GM12878 (cell line): Measurements from ENCODE around the gene MEMO1.
"Not testable (repeated sequence)": the region's sequence is repeated elsewhere in the genome, so short reads cannot be mapped to it uniquely, and the experiment has no call there.

Source experiments
- ETV6 ChIP-seq, 2 experiments: fragments of 450-650 bp in 1 of 2; IDR thresholded peaks in 1 of 2; conservative IDR thresholded peaks in 1 of 2; 2 replicates each; pipeline ENCODE4 v1.6.1; 2014; ENCODE audit warnings: antibody characterized with exemption in 1 of 2, borderline replicate concordance in 1 of 2, low read depth in 1 of 2, mild to moderate bottlenecking in 1 of 2, moderate library complexity in 1 of 2
- HDAC2 ChIP-seq: fragments of 200-600 bp; sonication (generic); IDR thresholded peaks from 2 replicates; pipeline ENCODE4 v1.6.1; 2017
- NR2C2 ChIP-seq: IDR thresholded peaks from 2 replicates; pipeline ENCODE4 v1.6.1; 2011; ENCODE audit warnings: borderline replicate concordance, low read depth; ENCODE audit not compliant: control insufficient read depth, insufficient read length
- SMC3 ChIP-seq: IDR thresholded peaks from 2 replicates; pipeline ENCODE4 v1.6.1; 2011; ENCODE audit warnings: low read length, improper control_type of control experiment, borderline replicate concordance
- ZNF274 ChIP-seq: IDR thresholded peaks from one replicate; pipeline ENCODE4 v1.8.0; 2011; ENCODE audit not compliant: insufficient read length, insufficient read depth
- ZZZ3 ChIP-seq: IDR thresholded peaks from 2 replicates; pipeline ENCODE4 v1.6.1; 2011; ENCODE audit warnings: low read depth; ENCODE audit not compliant: control insufficient read depth, insufficient read length
- TF ChIP-seq, protein P1 (sequence below), 3 experiments: IDR thresholded peaks in 2 of 3; conservative IDR thresholded peaks in 1 of 3; 2 replicates each; pipeline ENCODE4 v1.5.1; 2011; ENCODE audit warnings: low read depth in 3 of 3, low read length in 3 of 3, mild to moderate bottlenecking in 3 of 3, control low read depth in 2 of 3, moderate library complexity in 2 of 3, inconsistent platforms in 1 of 3, mixed read lengths in 1 of 3; ENCODE audit not compliant: control insufficient read depth in 2 of 3, insufficient read depth in 1 of 3; ENCODE audit errors: extremely low read depth in 1 of 3
- TF ChIP-seq, protein P2 (sequence below): IDR thresholded peaks from 2 replicates; pipeline ENCODE4 v1.6.1; 2011; ENCODE audit warnings: borderline replicate concordance, low read depth, mild to moderate bottlenecking, moderate library complexity, low read length; ENCODE audit not compliant: insufficient read depth, poor library complexity, severe bottlenecking
- TF ChIP-seq, protein P3 (sequence below): fragments of 450-650 bp; conservative IDR thresholded peaks from 2 replicates; pipeline ENCODE4 v1.6.1; 2017; ENCODE audit warnings: mild to moderate bottlenecking, moderate library complexity
- TF ChIP-seq, protein P4 (sequence below): IDR thresholded peaks from 2 replicates; pipeline ENCODE4 v1.6.1; 2011; ENCODE audit warnings: low read depth, low read length, improper control_type of control experiment, borderline replicate concordance

DNA sequence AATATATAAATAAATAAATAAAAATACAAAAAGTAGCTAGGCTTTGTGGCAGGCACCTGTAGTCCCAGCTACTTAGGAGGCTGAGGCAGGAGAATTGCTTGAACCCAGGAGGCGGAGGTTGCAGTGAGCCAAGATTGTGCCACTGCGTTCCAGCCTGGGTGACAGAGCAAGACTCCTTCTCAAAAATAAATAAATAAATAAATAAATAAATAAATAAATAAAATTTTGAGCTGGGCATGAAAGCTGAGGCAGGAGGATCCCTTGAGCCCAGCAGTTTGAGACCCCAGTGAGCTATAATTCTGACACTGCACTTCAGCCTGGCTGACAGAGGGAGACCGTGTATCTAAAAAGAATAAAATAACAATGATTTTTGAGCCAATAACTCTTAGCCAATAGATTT lies 43.8 kb upstream of the MEMO1 start:
- TF ChIP-seq, protein P1, sequence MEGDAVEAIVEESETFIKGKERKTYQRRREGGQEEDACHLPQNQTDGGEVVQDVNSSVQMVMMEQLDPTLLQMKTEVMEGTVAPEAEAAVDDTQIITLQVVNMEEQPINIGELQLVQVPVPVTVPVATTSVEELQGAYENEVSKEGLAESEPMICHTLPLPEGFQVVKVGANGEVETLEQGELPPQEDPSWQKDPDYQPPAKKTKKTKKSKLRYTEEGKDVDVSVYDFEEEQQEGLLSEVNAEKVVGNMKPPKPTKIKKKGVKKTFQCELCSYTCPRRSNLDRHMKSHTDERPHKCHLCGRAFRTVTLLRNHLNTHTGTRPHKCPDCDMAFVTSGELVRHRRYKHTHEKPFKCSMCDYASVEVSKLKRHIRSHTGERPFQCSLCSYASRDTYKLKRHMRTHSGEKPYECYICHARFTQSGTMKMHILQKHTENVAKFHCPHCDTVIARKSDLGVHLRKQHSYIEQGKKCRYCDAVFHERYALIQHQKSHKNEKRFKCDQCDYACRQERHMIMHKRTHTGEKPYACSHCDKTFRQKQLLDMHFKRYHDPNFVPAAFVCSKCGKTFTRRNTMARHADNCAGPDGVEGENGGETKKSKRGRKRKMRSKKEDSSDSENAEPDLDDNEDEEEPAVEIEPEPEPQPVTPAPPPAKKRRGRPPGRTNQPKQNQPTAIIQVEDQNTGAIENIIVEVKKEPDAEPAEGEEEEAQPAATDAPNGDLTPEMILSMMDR (IDR thresholded peaks at IDR 0.05 in 2 of 3, conservative IDR thresholded peaks at IDR 0.05 in 1 of 3; ENCODE audit: control insufficient read depth in 2 of 3, extremely low read depth in 1 of 3, insufficient read depth in 1 of 3, low read depth in 3 of 3, low read length in 3 of 3): not testable (repeated sequence)
- not testable (repeated sequence) for TF ChIP-seq ZZZ3; ETV6 (conservative IDR thresholded peaks at IDR 0.05 in 1 of 2, IDR thresholded peaks at IDR 0.05 in 1 of 2; ENCODE audit: borderline replicate concordance in 1 of 2, low read depth in 1 of 2); ZNF274; NR2C2; SMC3; HDAC2
- TF ChIP-seq, protein P2, sequence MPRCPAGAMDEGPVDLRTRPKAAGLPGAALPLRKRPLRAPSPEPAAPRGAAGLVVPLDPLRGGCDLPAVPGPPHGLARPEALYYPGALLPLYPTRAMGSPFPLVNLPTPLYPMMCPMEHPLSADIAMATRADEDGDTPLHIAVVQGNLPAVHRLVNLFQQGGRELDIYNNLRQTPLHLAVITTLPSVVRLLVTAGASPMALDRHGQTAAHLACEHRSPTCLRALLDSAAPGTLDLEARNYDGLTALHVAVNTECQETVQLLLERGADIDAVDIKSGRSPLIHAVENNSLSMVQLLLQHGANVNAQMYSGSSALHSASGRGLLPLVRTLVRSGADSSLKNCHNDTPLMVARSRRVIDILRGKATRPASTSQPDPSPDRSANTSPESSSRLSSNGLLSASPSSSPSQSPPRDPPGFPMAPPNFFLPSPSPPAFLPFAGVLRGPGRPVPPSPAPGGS: not testable (repeated sequence)
- TF ChIP-seq, protein P3, sequence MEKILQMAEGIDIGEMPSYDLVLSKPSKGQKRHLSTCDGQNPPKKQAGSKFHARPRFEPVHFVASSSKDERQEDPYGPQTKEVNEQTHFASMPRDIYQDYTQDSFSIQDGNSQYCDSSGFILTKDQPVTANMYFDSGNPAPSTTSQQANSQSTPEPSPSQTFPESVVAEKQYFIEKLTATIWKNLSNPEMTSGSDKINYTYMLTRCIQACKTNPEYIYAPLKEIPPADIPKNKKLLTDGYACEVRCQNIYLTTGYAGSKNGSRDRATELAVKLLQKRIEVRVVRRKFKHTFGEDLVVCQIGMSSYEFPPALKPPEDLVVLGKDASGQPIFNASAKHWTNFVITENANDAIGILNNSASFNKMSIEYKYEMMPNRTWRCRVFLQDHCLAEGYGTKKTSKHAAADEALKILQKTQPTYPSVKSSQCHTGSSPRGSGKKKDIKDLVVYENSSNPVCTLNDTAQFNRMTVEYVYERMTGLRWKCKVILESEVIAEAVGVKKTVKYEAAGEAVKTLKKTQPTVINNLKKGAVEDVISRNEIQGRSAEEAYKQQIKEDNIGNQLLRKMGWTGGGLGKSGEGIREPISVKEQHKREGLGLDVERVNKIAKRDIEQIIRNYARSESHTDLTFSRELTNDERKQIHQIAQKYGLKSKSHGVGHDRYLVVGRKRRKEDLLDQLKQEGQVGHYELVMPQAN: not testable (repeated sequence)
- TF ChIP-seq, protein P4, sequence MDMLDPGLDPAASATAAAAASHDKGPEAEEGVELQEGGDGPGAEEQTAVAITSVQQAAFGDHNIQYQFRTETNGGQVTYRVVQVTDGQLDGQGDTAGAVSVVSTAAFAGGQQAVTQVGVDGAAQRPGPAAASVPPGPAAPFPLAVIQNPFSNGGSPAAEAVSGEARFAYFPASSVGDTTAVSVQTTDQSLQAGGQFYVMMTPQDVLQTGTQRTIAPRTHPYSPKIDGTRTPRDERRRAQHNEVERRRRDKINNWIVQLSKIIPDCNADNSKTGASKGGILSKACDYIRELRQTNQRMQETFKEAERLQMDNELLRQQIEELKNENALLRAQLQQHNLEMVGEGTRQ: not testable (repeated sequence)
